MM.1S (cell line): ENCODE measurements around the gene TMC6.

Experiments
- EZH2 ChIP-seq: fragments of 300-600 bp; sonication (generic); optimal IDR thresholded peaks from 2 replicates; pipeline ENCODE3; 2017; ENCODE audit warnings: low read depth, mild to moderate bottlenecking, antibody characterized with exemption, low read length, mixed read lengths
- EZH2phosphoT487 ChIP-seq: fragments of 300-600 bp; sonication (generic); IDR thresholded peaks from 2 replicates; pipeline ENCODE4 v1.6.1; 2018; ENCODE audit warnings: antibody characterized with exemption, low read length

DNA sequence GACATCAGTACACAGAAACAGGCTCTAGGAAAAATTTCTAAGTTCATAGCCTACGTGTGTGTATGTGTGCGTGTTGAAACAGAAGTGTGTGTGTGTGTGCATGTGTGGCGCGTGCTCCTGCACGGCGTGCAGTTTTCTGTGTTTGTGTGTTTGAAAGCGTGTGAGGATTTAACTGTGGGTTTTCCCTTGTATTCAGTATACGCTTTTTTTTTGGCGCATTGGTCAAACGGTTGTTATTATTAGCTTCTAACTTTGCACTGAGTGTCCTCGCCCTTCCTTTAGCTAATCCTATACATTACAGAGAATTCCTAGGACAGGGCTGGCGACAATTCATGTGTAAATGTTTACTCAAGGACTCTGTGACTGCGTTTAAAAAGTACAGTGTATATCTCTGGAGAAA is 23.0 kb downstream of the TMC6 start:
- TF ChIP-seq EZH2phosphoT487 (no peak), EZH2 (no peak)
